ENCODE data around the gene STK38L.

Gene STK38L

DNA sequence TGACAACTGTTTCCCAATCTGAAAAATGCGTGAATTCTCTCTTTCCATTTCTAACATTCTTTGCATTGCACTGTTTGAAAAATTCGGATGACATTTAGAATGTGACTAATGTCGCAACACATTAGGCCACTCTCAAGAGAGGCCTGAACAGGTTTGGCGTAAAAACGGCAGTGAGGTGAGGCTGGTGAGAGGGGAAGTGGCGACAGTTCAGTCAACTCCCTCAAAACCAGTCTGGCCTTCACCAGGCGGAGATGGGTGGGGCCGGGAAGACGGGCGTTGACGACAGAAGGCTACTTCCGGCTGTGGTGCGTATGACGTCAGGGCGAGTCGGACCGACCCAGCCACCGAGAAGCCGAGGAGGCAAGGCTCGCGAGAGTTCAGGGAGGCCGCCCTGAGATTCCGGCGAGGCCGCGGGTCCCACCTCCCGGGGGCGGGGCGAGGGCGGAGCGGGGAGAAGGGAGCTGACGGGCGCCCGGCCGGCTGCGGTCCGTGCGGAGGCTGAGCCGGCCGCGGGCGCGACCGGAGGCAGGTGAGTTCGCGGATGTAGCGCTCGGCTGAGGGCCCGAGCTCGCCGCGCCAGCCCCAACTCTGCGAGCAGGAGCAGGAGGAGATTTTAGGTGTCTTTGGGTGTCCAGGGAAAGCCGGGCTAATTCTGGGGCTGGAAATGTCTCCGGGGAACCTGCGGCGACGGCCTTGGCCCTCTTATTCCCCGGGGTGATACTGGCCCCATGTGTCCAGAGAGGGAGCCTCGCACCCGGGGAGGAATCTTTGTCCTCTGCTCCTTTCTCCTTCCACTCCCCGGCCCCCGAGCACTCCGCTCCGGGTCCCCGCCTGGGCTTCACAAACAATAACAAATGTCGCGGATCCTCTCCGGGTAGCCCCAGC is at the start of gene STK38L:
STK38L (plus strand) TSS at position 483 of the 885 bp plus-strand sequence. CDS start 53,435 bp downstream, outside the sequence.
- peak within 1 kb of the TSS; percentile 92 to 99 for H3K4me3 ChIP-seq (ENCODE audit: low read depth in 1 of 2, low read length in 2 of 2)
- H3K27me3 ChIP-seq (ENCODE audit: control insufficient read depth in 1 of 2, insufficient read depth in 2 of 2, low read length in 2 of 2) = no peaks in the 10 kb centered on the region
- H3K36me3 ChIP-seq (ENCODE audit: insufficient read depth, low read length) = no peaks in the 10 kb centered on the region
- H3K27ac ChIP-seq (ENCODE audit: low read depth, low read length) = peak within 1 kb of the TSS; percentile 97
- H3K9ac ChIP-seq (ENCODE audit: low read length) = peak within 1 kb of the TSS; percentile 100
- H3K4me1 ChIP-seq (ENCODE audit: insufficient read depth, low read length) = no peaks in the 10 kb centered on the region
- no peaks in the 10 kb centered on the region for H3K9me3 ChIP-seq (ENCODE audit: low read length)

DNA sequence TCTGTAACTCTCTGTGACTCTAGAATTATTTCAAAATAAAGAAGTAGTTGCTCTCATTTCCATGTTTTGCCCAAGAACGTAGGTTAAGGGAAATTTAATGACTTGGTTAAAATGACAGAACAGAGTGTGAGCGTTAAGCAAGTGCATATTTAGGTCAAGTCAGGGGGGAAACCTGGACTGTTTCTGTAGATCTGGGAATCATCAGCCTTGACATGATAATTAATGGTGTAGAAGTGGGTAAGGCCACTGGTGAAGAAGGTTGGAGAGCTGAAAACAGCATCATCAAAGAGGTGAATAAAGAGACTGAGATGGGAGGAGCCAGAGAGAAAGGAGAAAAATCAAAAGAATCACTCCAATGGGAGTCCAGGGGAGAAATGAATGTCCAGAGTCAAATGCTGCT is 49.4 kb upstream of the STK38L start:
- H3K4me3 ChIP-seq (ENCODE audit: low read depth in 1 of 2, low read length in 2 of 2) = no peak overlapping the region
- H3K9me3 ChIP-seq (ENCODE audit: low read length) = no peaks in the 10 kb centered on the region
- no peak overlapping the region for H3K9ac ChIP-seq (ENCODE audit: low read length)
- H3K36me3 ChIP-seq (ENCODE audit: insufficient read depth, low read length) = no peaks in the 10 kb centered on the region
- no peaks in the 10 kb centered on the region for H3K27me3 ChIP-seq (ENCODE audit: control insufficient read depth in 1 of 2, insufficient read depth in 2 of 2, low read length in 2 of 2)
- H3K4me1 ChIP-seq (ENCODE audit: insufficient read depth, low read length) = peaks cover 66% of the 10 kb centered on the region
- H3K27ac ChIP-seq (ENCODE audit: low read depth, low read length) = peak overlapping the region; percentile 73

DNA sequence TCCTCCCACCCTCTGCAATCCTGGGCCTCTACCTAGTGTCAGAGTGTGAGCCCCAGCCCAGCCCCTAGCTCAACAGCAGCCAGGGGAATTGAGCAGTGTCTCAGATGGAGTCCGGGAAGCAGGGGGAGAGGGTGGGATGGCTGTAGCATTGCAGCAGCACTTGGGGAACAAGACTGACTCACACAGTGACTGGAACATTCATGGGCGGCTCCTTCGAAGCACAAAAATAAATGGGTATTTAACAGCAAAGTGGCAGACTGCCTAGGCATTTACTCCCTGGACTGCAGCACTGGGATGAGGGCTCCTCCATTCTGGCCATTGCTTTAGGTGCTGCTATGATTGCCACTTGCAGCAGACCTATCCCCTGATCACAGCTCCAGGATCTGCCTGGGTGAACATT is 46.0 kb upstream of the STK38L start:
- no peaks in the 10 kb centered on the region for H3K27me3 ChIP-seq (ENCODE audit: control insufficient read depth in 1 of 2, insufficient read depth in 2 of 2, low read length in 2 of 2)
- H3K36me3 ChIP-seq (ENCODE audit: insufficient read depth, low read length) = no peaks in the 10 kb centered on the region
- no peaks in the 10 kb centered on the region for H3K9me3 ChIP-seq (ENCODE audit: low read length)
- peaks cover 44% of the 10 kb centered on the region for H3K4me1 ChIP-seq (ENCODE audit: insufficient read depth, low read length)
- peak overlapping the region; percentile 73 for H3K27ac ChIP-seq (ENCODE audit: low read depth, low read length)
- no peak overlapping the region for H3K4me3 ChIP-seq (ENCODE audit: low read depth in 1 of 2, low read length in 2 of 2)
- peak overlapping the region; percentile 11 for H3K9ac ChIP-seq (ENCODE audit: low read length)

DNA sequence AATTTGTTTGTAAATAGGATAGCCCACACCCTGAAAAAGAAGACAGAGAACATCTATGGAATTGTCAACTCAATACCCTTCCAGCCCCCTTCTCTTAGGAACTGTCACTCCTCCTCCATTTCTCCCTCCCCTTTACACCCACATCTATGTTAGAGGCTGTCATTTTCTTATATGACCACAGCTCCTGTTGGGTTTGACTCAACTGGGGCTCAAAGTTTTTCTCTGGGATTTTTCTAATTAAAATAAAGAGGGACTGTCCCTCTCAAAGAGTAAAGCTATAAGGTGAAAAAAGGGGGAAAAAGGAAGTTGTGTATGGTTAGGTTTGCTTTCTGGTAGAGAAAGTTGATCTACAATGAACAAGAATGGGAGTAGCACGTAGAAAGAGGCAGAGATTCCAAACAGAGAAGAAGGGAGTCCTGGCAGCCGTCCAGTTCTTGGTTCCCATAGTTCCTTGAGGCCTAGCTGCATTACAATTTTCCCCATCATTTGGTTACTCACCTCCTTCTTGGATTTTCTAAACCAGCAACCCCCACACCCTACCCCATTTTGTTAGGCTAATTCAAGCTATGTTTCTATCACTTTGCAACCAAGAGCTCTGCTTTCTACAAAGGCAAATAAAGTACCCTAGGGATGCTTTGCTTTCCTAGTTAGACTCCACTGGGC is 44.3 kb upstream of the STK38L start:
- Histone ChIP-seq H3K36me3 (ENCODE audit: insufficient read depth, low read length) (no peaks in the 10 kb centered on the region), H3K4me3 (ENCODE audit: low read depth in 1 of 2, low read length in 2 of 2) (no peak overlapping the region), H3K27me3 (ENCODE audit: control insufficient read depth in 1 of 2, insufficient read depth in 2 of 2, low read length in 2 of 2) (no peaks in the 10 kb centered on the region), H3K9ac (ENCODE audit: low read length) (no peak overlapping the region), H3K27ac (ENCODE audit: low read depth, low read length) (peak overlapping the region; percentile 17), H3K4me1 (ENCODE audit: insufficient read depth, low read length) (peaks cover 29% of the 10 kb centered on the region), H3K9me3 (ENCODE audit: low read length) (no peaks in the 10 kb centered on the region)

DNA sequence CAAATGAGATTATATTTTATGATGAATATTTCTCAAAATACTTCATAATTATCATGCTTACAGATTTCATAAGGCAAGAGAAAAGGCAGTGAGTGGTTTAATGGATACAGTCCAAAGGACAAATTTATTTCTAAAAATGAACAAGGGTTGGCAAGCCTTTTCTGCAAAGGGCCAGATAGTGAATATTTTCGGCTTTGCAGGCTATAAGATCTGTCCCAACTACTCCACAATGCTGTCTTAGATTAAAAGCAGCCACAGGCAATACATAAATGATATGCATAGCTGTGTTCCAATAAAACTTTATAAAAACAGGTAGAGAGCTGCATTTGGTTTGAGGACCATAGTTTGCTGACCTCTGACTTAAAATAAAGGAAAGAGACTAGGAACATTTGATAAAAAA is 42.9 kb upstream of the STK38L start:
- Histone ChIP-seq H3K27me3 (ENCODE audit: control insufficient read depth in 1 of 2, insufficient read depth in 2 of 2, low read length in 2 of 2) (no peaks in the 10 kb centered on the region), H3K4me1 (ENCODE audit: insufficient read depth, low read length) (peaks cover 20% of the 10 kb centered on the region), H3K4me3 (ENCODE audit: low read depth in 1 of 2, low read length in 2 of 2) (no peak overlapping the region), H3K27ac (ENCODE audit: low read depth, low read length) (no peak overlapping the region), H3K9ac (ENCODE audit: low read length) (no peak overlapping the region), H3K36me3 (ENCODE audit: insufficient read depth, low read length) (no peaks in the 10 kb centered on the region), H3K9me3 (ENCODE audit: low read length) (no peaks in the 10 kb centered on the region)

DNA sequence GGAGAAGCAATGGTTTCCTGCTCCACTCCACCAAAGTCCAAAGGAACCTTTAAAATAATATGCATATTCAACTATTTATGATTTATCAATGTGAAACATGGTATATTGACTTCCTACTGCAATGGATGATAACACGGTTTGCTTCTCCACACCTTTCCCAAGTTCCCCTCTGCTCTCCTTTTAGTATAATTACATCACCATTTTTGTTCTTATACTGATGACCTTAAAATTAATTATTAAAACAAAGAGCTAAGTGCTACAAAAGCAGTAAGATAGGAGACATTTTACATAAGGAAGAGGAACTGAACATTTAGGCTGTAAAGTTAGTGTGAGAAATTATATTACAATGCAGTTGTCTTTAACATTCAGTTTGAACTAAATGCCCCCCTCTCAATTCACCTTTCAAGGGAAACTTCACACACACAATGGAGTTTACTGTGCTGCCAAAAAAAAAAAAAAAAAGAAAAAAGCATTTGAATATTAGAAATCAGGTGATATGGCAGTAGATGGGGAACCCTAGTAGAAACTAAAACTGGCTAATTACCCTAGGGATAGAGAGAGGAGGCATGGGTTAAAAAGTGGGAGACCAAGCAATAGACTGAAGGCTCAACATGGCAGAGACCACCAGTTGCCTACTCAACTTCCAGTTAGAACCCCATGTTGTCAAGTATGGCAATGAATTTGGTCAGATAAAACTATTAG is 37.1 kb upstream of the STK38L start:
- Histone ChIP-seq H3K27me3 (ENCODE audit: control insufficient read depth in 1 of 2, insufficient read depth in 2 of 2, low read length in 2 of 2) (no peaks in the 10 kb centered on the region), H3K4me3 (ENCODE audit: low read depth in 1 of 2, low read length in 2 of 2) (no peak overlapping the region), H3K9ac (ENCODE audit: low read length) (no peak overlapping the region), H3K27ac (ENCODE audit: low read depth, low read length) (no peak overlapping the region), H3K36me3 (ENCODE audit: insufficient read depth, low read length) (no peaks in the 10 kb centered on the region), H3K4me1 (ENCODE audit: insufficient read depth, low read length) (no peaks in the 10 kb centered on the region), H3K9me3 (ENCODE audit: low read length) (no peaks in the 10 kb centered on the region)

DNA sequence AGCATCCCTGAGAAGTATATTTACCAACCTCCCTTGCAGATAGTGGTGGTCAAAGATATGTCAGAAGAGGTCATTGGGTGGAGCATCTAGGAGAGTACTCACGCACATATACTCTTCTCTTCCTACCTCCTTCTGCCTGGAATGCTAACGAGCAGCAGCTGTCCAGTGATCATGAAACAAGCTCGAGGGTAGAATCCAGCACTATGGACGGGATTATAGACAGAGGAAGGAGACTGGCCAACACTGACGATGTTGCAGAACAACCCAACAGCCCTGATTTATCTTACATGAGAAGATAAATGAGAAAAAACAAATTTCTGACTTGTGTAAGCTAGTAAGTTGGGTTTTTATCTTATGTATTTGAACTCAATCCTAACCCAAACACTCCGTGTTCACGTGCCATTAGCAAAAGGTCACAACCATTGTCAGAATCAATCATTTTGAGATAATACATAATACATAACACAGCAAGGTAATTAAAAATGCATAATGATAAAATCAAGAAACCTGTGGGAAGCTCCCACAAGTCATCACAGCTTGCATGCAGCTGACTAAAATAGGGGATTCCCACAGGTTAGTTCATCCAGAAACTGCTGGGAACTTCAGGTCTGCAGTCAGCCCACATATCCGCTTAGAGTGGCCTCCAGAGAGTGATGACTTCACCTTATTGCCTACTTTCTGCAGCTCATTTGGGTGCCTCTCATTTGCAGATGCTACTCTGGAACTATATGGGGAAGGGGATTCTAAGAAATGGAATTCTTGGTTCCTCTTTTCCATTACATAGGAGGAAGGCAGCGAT is 36.3 kb upstream of the STK38L start:
- Histone ChIP-seq H3K9ac (ENCODE audit: low read length) (no peak overlapping the region), H3K27me3 (ENCODE audit: control insufficient read depth in 1 of 2, insufficient read depth in 2 of 2, low read length in 2 of 2) (no peaks in the 10 kb centered on the region), H3K4me1 (ENCODE audit: insufficient read depth, low read length) (no peaks in the 10 kb centered on the region), H3K9me3 (ENCODE audit: low read length) (no peaks in the 10 kb centered on the region), H3K36me3 (ENCODE audit: insufficient read depth, low read length) (no peaks in the 10 kb centered on the region), H3K27ac (ENCODE audit: low read depth, low read length) (no peak overlapping the region), H3K4me3 (ENCODE audit: low read depth in 1 of 2, low read length in 2 of 2) (no peak overlapping the region)

DNA sequence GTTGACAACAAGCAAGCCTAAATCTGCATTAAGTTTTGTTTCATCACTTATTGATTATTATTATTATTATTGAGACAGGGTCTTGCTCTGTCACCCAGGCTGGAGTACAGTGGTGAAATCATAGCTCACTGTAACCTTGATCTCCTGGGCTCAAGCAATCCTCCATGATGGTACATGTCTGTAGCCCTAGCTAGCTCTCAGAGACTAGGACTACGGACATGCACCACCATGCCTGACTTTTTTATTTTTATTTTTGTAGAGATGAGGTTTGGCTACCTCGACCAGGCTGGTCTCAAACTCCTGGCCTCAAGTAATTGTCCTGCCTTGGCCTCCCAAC is 35.7 kb upstream of the STK38L start:
- Histone ChIP-seq H3K9ac (ENCODE audit: low read length) (no peak overlapping the region), H3K9me3 (ENCODE audit: low read length) (no peaks in the 10 kb centered on the region), H3K27me3 (ENCODE audit: control insufficient read depth in 1 of 2, insufficient read depth in 2 of 2, low read length in 2 of 2) (no peaks in the 10 kb centered on the region), H3K4me3 (ENCODE audit: low read depth in 1 of 2, low read length in 2 of 2) (no peak overlapping the region), H3K4me1 (ENCODE audit: insufficient read depth, low read length) (no peaks in the 10 kb centered on the region), H3K27ac (ENCODE audit: low read depth, low read length) (no peak overlapping the region), H3K36me3 (ENCODE audit: insufficient read depth, low read length) (no peaks in the 10 kb centered on the region)

DNA sequence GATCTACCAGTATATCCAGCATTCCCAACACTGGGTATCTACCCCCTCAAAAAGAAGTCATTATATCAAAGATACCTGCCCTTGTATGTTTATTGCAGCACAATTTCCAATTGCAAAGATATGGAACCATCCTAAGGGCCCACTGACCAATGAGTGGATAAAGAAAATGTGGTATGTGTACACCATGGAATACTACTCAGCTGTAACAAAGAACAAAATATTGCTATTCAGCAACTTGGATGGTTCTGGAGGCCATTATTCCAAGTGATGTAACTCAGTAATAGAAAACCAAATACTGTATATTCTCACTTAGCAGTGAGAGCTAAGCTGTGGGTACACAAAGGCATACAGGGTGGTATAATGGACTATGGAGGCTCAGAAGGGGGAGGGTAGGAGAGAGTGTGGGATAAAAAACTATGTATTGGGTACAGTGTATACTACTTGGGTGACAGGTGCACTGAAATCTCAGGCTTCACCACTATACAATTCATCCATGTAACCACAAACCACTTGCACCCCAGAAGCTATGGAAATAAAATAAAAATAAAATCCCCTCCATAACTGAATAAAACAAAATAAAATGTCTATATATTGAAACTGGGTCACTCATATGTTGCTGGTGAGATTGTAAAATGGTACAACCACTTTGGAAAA is 34.7 kb upstream of the STK38L start:
- H3K27me3 ChIP-seq (ENCODE audit: control insufficient read depth in 1 of 2, insufficient read depth in 2 of 2, low read length in 2 of 2) = no peaks in the 10 kb centered on the region
- no peaks in the 10 kb centered on the region for H3K36me3 ChIP-seq (ENCODE audit: insufficient read depth, low read length)
- H3K9ac ChIP-seq (ENCODE audit: low read length) = no peak overlapping the region
- no peak overlapping the region for H3K27ac ChIP-seq (ENCODE audit: low read depth, low read length)
- no peak overlapping the region for H3K4me3 ChIP-seq (ENCODE audit: low read depth in 1 of 2, low read length in 2 of 2)
- no peaks in the 10 kb centered on the region for H3K9me3 ChIP-seq (ENCODE audit: low read length)
- no peaks in the 10 kb centered on the region for H3K4me1 ChIP-seq (ENCODE audit: insufficient read depth, low read length)

DNA sequence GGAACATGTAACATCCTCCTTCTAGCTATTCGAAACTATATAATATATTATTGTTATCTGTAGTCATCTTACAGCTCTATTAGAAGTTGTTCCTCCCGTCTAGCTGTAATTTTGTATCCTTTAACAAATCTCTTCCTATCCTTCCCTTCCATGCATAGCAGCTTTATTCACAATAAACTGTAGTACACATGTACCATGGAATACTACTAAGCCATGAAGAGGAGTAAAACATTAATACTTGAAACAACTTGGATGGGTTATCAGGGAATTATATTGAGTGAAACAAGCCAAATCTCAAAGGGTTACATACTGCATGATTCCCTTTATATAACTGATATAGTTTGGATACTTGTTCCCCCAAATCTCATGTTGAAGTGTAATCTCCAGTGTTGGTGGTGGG is 33.9 kb upstream of the STK38L start:
- H3K9ac ChIP-seq (ENCODE audit: low read length) = no peak overlapping the region
- H3K27me3 ChIP-seq (ENCODE audit: control insufficient read depth in 1 of 2, insufficient read depth in 2 of 2, low read length in 2 of 2) = no peaks in the 10 kb centered on the region
- no peaks in the 10 kb centered on the region for H3K36me3 ChIP-seq (ENCODE audit: insufficient read depth, low read length)
- H3K4me3 ChIP-seq (ENCODE audit: low read depth in 1 of 2, low read length in 2 of 2) = no peak overlapping the region
- no peak overlapping the region for H3K27ac ChIP-seq (ENCODE audit: low read depth, low read length)
- no peaks in the 10 kb centered on the region for H3K4me1 ChIP-seq (ENCODE audit: insufficient read depth, low read length)
- H3K9me3 ChIP-seq (ENCODE audit: low read length) = no peaks in the 10 kb centered on the region

Measured in muscle layer of colon (tissue), 2 donors.